Transverse colon (tissue), 4 donors: ENCODE data around the gene DALRD3. TPM values are rescaled to one million over a fixed set of nuclear protein-coding genes. Genes with fewer than 3 reads are reported as not detected.

Experiments used
- DNase-seq: peaks from one replicate; pipeline ENCODE4 v3.0.0-alpha.2; 2019
- H3K27ac ChIP-seq, 4 donors: fragments of 200-600 bp; sonication (generic); 2 replicates each; pipeline ENCODE4 v1.5.1; 2016 to 2018; ENCODE audit warnings: inconsistent platforms in 4 of 4
- H3K27me3 ChIP-seq: fragments of 200-600 bp; sonication (generic); 2 replicates; pipeline ENCODE4 v1.5.1; 2017; ENCODE audit warnings: inconsistent platforms
- H3K36me3 ChIP-seq, 4 donors: fragments of 200-600 bp; sonication (generic); 2 replicates each; pipeline ENCODE4 v1.5.1; 2017 to 2019; ENCODE audit warnings: inconsistent platforms in 4 of 4
- H3K4me1 ChIP-seq, 4 donors: fragments of 200-600 bp; sonication (generic); 2 replicates each; pipeline ENCODE4 v1.5.1; 2017 to 2020; ENCODE audit warnings: inconsistent platforms in 4 of 4
- H3K4me3 ChIP-seq, 4 donors: fragments of 200-600 bp; sonication (generic); 1 replicate in 1 of 4; 2 replicates in 3 of 4; pipeline versions ENCODE4 v1.5.1 to v1.6.1; 2017 to 2019; ENCODE audit warnings: inconsistent platforms in 4 of 4
- H3K9me3 ChIP-seq, 2 donors: fragments of 200-600 bp; sonication (generic); 2 replicates each; pipeline ENCODE4 v1.5.1; 2017 to 2019; ENCODE audit warnings: inconsistent platforms in 2 of 2
- CTCF ChIP-seq, 5 experiments: fragments of 200-600 bp in 3 of 5; fragments of 450-650 bp in 2 of 5; sonication (generic) in 3 of 5; IDR thresholded peaks; 1 replicate in 2 of 5; 2 replicates in 3 of 5; pipeline ENCODE4 v1.5.1; 2016 to 2017; ENCODE audit warnings: antibody characterized with exemption in 5 of 5, inconsistent platforms in 3 of 5, mild to moderate bottlenecking in 2 of 5, moderate library complexity in 1 of 5
- EP300 ChIP-seq: sonication (generic); formaldehyde crosslinking; IDR thresholded peaks from one replicate; pipeline ENCODE4 v1.6.1; 2017; ENCODE audit warnings: antibody characterized with exemption, low read depth
- POLR2A ChIP-seq: fragments of 450-650 bp; IDR thresholded peaks from one replicate; pipeline ENCODE4 v1.6.1; 2016; ENCODE audit warnings: antibody characterized with exemption, mild to moderate bottlenecking, moderate library complexity
- POLR2AphosphoS5 ChIP-seq, 3 donors: sonication (generic); formaldehyde crosslinking; IDR thresholded peaks; one replicate each; pipeline ENCODE4 v1.6.1; 2016; ENCODE audit warnings: antibody characterized with exemption in 3 of 3
- WGBS, 2 donors: methylation state at CpG; one replicate each; pipeline ENCODE4 v1.1.5; 2018; ENCODE audit warnings: low coverage in 1 of 2; 5-methylcytosine and 5-hydroxymethylcytosine counted together
- in situ Hi-C, 4 donors: fragments of 200-750 bp; cut with MboI; loops; one replicate each; pipeline versions ENCODE4 v1.15.0 to v1.15.1; 2017; ENCODE audit warnings: low sequenced_read_pairs in 3 of 4, low pct_ligation_motif_present in 1 of 4, low pct_unique_long_range_greater_than_20kb in 1 of 4
- intact Hi-C: fragments of 100-400 bp; cut with DNase I; formaldehyde crosslinking; loops from one replicate; pipeline ENCODE4 v1.15.1; 2023; ENCODE audit warnings: low total_unique reads
- total RNA-seq, 4 donors: library from RNA; depleted of rRNA; stranded (reverse); fragments of >200 nt; gene quantifications; one replicate each; pipeline ENCODE4 v1.1.0, GENCODE V29; 2016

Gene DALRD3
- total RNA-seq, 4 donors from 2014 or later, result 30.4 to 136 (median 42.0) TPM

- no peak for TF ChIP-seq POLR2AphosphoS5 (IDR thresholded peaks at IDR 0.05)
- no peak for TF ChIP-seq EP300
- TF ChIP-seq CTCF (IDR thresholded peaks at IDR 0.05), result no peak
- no peak for TF ChIP-seq POLR2A
- no peaks in the 10 kb centered on the region for H3K9me3 ChIP-seq
- in situ Hi-C loops (no loop called here), intact Hi-C loops (no loop called here)
- peaks cover 0 to 23% (median 0%) of the 10 kb centered on the region in 4 donors for H3K36me3 ChIP-seq
- H3K4me3 ChIP-seq, result no peak overlapping the region
- no peaks in the 10 kb centered on the region for H3K27me3 ChIP-seq
- H3K27ac ChIP-seq, result no peak overlapping the region
- H3K4me1 ChIP-seq, result peaks cover 20 to 40% (median 27%) of the 10 kb centered on the region in 4 donors
- WGBS, 2 donors, result 66% methylated on average over 12 of the region's 13 CpGs; no CpG with 5 or more reads in 1 of the 2 donors
- DNase-seq, result no peak
These were observed 6.8 kb upstream of the DALRD3 start for GRCh38 chr3:49025005-49025792.

GRCh38 chr3:49024449-49024848 is 6.1 kb upstream of the DALRD3 start:
- intact Hi-C loops, result no loop called here
- 67 to 78% methylated on average over 3 to 5 of the region's 5 CpGs for WGBS, 2 donors
- Histone ChIP-seq H3K27ac (no peak overlapping the region), H3K9me3 (no peaks in the 10 kb centered on the region), H3K4me1 (peaks cover 15 to 45% (median 33%) of the 10 kb centered on the region in 4 donors), H3K4me3 (no peak overlapping the region), H3K36me3 (peaks cover 0 to 23% (median 0%) of the 10 kb centered on the region in 4 donors), H3K27me3 (no peaks in the 10 kb centered on the region)
- DNase-seq, result no peak
- in situ Hi-C loops, result no loop called here
- TF ChIP-seq EP300, result no peak
- no peak for TF ChIP-seq CTCF (IDR thresholded peaks at IDR 0.05)
- no peak for TF ChIP-seq POLR2AphosphoS5 (IDR thresholded peaks at IDR 0.05)

- no peak for DNase-seq
- WGBS, 2 donors, result 81% methylated on average over 4 of the region's 4 CpGs; no CpG with 5 or more reads in 1 of the 2 donors
- no peak overlapping the region for H3K27ac ChIP-seq
- intact Hi-C loops (no loop called here), in situ Hi-C loops (no loop called here)
- H3K4me1 ChIP-seq, result peaks cover 19 to 45% (median 37%) of the 10 kb centered on the region in 4 donors
- H3K27me3 ChIP-seq, result no peaks in the 10 kb centered on the region
- TF ChIP-seq CTCF (IDR thresholded peaks at IDR 0.05), result no peak
- TF ChIP-seq POLR2A, result no peak
- TF ChIP-seq EP300, result no peak
- no peak for TF ChIP-seq POLR2AphosphoS5 (IDR thresholded peaks at IDR 0.05)
- peaks cover 0 to 23% (median 0%) of the 10 kb centered on the region in 4 donors for H3K36me3 ChIP-seq
- H3K4me3 ChIP-seq, result no peak overlapping the region
- no peaks in the 10 kb centered on the region for H3K9me3 ChIP-seq
These were observed 5.4 kb upstream of the DALRD3 start for GRCh38 chr3:49023775-49024174.

- Histone ChIP-seq H3K9me3 (no peaks in the 10 kb centered on the region), H3K4me3 (peak overlapping the region; percentile 70 to 93 (median 82)), H3K36me3 (peaks cover 0 to 23% (median 0%) of the 10 kb centered on the region in 4 donors), H3K27ac (peak overlapping the region; percentile 99 to 100 (median 100)), H3K4me1 (peaks cover 13 to 43% (median 30%) of the 10 kb centered on the region in 4 donors), H3K27me3 (no peaks in the 10 kb centered on the region)
- 0 to 16% methylated on average over 1 to 12 of the region's 12 CpGs for WGBS, 2 donors
- intact Hi-C loops (no loop called here), in situ Hi-C loops (no loop called here)
- TF ChIP-seq POLR2AphosphoS5 (IDR thresholded peaks at IDR 0.05) (no peak), POLR2A (no peak), CTCF (IDR thresholded peaks at IDR 0.05) (no peak), EP300 (no peak)
- no peak for DNase-seq
These were observed 4.3 kb upstream of the DALRD3 start for GRCh38 chr3:49022688-49023171.
